HG02610 (cell line): Measurements from ENCODE around the gene KMT2E.
"Not testable (repeated sequence)": the region's sequence is repeated elsewhere in the genome, so short reads cannot be mapped to it uniquely, and the experiment has no call there.

ENCODE experiments used
- ATAC-seq: cut with Tn5 transposase; IDR thresholded peaks from one replicate; pipeline ENCODE4 v1.9.1; 2021; ENCODE audit warnings: mild to moderate bottlenecking, moderate library complexity; ENCODE audit not compliant: unreplicated experiment

The KMT2E gene, protein sequence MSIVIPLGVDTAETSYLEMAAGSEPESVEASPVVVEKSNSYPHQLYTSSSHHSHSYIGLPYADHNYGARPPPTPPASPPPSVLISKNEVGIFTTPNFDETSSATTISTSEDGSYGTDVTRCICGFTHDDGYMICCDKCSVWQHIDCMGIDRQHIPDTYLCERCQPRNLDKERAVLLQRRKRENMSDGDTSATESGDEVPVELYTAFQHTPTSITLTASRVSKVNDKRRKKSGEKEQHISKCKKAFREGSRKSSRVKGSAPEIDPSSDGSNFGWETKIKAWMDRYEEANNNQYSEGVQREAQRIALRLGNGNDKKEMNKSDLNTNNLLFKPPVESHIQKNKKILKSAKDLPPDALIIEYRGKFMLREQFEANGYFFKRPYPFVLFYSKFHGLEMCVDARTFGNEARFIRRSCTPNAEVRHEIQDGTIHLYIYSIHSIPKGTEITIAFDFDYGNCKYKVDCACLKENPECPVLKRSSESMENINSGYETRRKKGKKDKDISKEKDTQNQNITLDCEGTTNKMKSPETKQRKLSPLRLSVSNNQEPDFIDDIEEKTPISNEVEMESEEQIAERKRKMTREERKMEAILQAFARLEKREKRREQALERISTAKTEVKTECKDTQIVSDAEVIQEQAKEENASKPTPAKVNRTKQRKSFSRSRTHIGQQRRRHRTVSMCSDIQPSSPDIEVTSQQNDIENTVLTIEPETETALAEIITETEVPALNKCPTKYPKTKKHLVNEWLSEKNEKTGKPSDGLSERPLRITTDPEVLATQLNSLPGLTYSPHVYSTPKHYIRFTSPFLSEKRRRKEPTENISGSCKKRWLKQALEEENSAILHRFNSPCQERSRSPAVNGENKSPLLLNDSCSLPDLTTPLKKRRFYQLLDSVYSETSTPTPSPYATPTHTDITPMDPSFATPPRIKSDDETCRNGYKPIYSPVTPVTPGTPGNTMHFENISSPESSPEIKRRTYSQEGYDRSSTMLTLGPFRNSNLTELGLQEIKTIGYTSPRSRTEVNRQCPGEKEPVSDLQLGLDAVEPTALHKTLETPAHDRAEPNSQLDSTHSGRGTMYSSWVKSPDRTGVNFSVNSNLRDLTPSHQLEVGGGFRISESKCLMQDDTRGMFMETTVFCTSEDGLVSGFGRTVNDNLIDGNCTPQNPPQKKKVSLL (N-terminal part only)

DNA sequence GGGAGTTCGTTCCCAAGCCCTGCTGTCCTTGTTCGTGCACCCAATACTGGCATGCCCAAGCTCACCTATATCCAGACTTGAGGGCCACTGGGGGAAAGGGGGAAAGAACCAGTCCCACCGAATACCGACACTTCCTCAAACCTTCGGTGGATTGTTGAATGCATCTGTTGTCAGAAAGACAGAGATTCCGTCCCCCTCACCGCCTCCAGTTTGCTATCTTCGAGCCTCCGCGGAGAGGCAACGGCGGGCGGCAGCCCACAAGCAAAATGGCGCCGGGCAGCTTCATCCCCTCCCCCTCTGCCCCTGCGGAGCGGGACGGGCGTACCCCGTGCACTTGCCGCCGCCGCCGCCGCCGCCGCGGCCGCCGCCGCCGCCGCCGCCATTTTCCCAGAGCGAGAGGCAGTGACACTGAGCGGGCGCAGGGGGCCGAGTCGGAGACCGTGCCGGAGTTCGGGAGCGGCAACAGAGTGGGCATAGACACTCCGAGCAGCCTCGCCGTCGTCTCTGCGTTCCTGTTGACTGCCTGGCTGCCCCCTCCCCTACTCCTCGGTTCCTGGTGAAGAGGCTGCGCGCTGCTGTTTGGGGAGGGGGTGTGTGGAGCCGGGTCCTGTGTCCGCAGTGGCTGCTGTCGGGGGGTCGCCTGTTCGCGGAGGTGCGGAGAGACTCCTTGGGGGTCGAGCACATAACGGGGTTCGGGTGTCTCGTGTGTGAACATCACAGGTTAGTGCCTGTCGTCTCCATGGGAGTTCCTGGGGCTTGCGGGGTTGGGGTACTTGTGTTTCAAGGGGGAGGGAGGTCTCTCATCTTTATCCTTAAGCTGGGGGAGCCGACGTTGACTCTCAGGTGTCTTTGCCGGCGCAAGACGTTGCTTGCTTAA lies at the start of gene KMT2E:
KMT2E (plus strand) TSS at position 390 of the 877 bp plus-strand sequence. CDS start 26,748 bp downstream, outside the sequence.
- peak; percentile 21 for ATAC-seq

DNA sequence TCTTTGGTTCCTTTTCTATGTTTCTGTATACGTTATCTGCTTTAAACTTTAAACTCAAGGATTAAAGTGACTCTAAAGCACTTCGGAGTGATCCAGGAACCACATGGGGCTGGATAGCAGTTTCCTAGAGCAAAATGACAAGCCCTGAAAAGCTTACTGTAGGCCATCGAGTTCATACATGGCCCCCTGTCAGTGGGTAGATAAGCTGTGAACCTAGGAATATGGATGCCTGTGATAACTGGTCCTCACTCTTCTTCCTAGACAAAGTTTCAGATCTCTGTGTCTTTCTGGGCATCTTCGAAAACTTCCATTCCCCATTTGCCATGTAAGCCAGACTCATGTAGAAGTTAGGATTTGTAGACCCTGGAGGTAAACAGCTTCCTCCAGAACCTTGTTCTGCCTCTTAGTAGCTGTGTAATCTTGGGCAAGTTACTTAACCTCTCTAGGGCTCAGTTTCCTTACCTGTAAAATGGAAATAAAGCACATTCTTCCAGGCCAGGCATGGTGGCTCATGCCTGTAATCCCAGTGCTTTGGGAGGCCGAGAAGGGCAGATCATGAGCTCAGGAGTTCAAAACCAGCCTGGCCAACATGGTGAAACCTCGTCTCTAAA lies 49.3 kb upstream of the KMT2E start:
- no peak for ATAC-seq

DNA sequence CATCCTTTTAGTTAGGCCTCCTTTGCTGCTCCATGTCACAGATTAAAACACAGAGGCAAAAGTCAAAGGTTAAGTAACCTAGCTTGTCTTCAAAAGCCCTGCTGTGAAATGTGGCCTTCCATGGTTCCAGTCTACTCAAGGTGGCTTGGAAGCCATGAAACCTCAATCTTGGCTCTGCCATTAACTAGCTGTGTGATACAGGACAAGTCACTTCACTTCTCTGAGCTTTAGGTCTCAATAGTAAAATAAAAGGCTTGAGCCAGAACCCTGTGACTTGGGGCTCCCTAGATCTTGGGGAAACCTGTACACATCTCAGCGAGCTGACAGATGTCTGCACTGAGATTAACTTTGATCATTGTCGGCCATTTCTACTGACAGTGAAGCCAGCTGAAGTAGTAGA lies 48.0 kb upstream of the KMT2E start:
- ATAC-seq, result no peak

DNA sequence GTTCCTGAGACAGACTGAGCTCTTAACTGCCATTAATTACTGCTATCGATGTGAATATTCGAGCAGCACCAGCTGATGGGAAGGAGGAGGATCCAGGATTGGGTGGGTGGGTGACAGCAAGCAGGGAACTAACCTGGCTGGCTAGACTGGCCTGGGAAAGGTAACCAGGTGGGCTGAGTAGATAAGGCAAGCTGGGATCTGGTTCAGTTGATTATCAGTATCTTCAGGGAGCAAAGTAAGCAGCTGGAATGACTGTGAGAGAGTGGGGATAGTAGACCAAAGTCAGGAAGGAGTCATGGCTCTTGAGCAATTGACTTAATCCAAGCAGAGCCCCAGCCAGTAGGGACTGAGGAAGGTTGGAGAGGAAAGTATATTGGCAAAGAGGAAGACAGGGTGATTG lies 46.9 kb upstream of the KMT2E start:
- ATAC-seq, result no peak

DNA sequence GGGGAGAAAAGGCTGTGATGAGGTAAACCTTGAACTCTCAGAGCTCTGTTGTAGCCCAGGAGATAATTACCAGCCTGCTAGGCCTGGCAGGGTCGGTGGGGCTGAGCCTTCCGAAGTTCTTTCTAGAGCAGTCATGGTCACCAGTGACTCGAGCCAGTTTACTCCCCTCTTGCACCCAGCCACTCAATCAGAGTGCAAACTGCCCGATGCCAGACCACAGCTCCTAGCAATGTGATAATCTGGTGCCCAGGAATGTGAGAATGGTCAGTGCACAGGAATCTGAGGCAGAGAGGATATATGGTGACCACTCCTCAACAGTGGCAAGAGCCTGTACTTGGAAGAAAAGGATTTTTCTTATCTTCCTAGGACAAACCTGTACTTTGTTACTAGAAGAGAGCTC lies 46.4 kb upstream of the KMT2E start:
- ATAC-seq, result no peak

DNA sequence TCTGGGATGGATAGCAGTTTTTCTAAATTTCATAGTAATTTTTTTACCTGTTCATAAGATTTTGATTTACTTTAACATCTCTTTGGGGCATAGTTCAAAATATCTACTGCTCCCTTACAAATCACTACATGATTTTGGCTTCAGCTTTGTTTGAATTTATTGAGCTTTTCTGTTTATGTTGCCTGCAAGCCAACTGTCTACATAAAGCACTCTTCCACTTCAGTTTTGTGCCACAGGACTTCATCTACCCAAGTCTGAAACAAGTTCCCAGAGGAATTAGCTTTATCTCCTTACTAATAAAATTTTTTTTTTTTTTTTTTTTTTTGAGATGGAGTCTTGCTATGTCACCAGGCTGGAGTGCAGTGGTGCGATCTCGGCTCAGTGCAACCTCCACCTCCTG lies 45.4 kb upstream of the KMT2E start:
- no peak for ATAC-seq

DNA sequence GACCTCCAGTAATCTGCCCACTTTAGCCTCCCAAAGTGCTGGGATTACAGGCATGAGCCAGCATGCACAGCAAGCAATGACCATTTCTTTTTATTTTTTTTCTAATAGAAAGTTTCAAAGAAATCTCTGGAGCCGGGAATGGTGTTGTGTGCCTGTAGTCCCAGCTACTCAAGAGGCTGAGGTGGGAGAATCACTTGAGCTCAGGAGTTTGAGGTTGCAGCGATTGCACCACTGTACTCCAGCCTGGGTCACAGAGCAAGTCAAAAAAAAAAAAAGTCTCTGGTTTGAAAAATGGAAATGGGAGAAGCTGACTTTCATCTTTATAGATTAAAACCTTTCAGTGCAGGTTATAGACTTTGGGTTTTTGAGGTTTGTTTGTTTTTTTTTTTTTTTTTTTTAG lies 44.8 kb upstream of the KMT2E start:
- no peak for ATAC-seq

DNA sequence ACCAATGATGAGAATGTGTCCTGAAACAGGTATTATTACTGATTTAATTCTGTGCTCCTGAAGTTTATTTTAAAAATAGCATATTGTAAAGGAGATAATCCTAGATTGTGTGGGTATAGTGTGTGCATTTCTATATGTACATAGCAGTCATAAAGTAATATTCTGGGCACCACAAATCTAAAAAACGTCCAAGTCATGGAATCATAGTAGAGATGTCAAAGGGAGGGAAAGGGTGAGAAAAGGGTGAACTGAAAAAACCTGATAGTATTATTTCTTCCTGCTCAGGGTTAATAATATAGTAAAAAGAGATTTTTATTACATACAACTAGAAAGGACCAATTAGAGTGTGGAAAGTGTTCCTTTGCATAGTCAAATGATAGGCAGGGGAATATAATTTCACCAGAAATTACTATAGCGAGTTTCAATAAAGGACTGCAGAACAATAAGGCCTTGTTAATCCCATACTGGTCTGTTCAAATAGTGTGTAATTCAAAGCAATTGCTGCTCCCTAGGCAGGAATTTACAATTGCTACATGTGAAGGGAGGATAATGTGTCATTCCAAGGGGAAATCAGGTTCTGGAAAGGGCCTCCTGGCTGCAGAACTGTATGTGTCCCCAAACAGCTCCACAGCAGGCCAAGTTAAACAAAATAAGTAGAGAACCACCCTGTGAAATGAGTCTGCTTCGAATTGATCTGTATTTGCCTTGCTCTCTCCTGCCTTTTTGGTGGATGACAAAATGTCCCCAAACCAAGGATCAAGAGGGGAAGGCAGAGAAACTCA lies 42.5 kb upstream of the KMT2E start:
- no peak for ATAC-seq

DNA sequence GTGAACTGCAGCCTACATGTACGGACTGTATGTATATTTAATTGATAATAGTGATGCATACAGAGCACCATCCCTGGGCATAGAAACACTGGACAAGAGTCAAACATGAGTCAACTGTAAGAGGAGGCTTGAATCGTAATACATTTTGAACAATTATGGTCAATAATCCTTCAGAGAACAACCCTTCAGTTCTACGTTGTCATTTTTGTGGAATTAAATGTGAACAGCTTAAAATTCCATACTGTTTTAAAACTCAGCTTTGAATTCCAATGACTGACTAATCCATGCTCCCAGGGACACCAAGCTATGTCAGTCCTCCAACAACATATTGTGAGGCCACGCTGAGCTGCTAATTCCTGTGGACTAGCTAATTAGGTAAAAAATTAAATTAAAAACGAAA lies 41.5 kb upstream of the KMT2E start:
- no peak for ATAC-seq

DNA sequence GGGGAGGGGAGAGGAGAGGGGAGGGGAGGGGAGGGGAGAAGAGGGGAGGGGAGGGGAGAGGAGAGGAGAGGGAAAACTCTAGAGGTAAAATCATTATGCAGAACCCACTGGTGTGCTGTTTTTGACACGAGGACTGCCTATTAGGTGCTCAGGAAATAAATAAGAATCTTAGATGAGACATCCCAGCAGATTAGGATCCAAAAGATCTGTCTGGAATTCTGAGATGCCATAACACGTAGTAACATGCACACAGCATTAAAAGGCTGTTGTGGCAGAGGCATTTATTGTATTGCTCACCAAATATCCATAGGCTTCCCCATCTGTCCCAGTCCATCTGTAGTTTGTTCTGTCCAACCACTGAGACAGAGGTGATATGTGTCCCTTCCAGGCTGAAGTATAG lies 40.8 kb upstream of the KMT2E start:
- no peak for ATAC-seq

DNA sequence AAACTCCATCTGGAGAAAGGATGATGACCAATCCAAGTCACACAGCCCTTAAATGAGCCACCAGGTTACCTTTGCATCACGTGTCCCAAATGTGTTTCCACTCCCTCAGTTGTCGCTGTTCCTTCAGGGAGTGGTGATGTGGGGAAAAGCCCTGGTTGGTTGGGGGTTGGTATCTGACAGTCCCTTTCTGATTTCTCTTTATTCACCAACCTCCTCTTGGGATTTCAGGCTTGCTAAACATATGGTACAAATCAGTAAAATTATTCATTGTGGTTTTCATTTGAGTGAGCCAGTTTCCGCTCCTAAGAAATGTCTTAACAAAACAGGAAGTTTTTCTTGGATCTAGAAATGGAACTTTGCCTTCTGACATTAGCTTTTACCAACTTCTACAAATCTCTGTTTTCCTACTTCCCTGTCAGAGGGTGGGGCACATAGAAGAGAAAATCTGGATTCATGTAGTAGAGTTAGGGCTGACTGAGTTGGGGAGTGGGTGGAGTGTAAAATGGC lies 40.0 kb upstream of the KMT2E start:
- ATAC-seq, result no peak

DNA sequence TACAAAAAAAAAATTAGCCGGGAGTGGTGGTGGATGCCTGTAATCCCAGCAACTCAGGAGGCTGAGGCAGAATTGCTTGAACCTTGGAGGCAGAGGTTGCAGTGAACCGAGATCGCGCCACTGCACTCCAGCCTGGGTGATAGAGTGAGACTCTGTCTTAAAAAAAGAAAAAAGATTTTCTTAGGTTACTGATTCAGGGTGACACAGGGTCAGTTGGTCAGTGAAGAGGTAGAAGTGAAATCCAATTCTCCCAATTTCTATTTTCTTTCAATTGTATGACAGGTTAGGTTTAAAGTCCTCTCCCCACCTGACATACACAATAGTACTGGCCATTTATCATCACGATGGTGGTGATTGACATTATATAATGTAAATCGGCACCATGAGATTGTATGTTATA lies 38.5 kb upstream of the KMT2E start:
- not testable (repeated sequence) for ATAC-seq

DNA sequence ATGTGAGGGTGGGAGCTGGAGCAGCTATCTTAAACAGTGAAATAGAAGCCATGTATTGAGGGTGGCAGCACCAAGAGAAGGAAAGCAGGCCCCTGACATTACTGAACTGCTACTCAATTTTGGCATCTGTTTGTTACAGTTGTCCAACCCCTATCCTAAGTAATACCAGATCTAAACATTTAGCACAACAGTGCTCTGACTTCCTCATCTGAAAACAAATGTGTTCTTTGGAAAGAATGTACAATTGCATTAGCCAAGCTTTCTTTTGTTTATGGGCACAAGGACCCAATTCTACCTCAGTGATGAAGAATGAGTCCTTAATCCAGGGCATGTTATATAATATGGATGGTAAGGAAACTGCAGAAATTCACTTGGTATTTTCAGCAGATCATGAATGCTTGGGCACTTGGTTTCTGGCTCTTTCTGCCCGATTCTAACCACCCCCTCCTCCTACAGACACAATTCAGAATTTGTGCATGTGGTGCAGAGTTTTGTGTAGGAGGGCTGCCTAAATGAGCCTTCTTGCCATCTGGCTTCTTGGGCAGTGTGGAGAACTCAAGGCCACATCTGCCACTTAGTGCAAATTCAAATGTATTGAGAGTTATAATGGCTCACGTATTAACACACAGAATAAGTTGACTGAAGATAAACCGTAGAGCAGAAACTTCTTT lies 36.9 kb upstream of the KMT2E start:
- no peak for ATAC-seq

DNA sequence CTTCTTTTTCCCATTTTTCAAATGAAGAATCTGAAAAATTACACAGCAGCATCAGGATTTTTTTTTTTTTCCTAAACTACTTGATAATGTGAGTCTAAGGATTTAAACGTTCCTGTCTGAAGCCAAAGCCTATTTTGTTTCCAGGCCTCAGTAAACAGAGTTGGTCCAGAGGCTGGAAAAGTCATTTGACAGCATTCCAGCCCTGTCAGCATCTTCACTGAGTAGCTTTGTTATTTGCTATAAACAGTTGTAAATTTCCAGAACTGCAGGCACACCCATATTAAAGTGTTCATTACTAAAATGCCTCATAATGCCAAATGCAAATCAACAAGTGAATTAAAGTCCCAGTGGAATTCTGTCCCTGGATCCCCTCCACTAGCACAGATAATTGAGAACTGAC lies 35.5 kb upstream of the KMT2E start:
- ATAC-seq, result no peak

DNA sequence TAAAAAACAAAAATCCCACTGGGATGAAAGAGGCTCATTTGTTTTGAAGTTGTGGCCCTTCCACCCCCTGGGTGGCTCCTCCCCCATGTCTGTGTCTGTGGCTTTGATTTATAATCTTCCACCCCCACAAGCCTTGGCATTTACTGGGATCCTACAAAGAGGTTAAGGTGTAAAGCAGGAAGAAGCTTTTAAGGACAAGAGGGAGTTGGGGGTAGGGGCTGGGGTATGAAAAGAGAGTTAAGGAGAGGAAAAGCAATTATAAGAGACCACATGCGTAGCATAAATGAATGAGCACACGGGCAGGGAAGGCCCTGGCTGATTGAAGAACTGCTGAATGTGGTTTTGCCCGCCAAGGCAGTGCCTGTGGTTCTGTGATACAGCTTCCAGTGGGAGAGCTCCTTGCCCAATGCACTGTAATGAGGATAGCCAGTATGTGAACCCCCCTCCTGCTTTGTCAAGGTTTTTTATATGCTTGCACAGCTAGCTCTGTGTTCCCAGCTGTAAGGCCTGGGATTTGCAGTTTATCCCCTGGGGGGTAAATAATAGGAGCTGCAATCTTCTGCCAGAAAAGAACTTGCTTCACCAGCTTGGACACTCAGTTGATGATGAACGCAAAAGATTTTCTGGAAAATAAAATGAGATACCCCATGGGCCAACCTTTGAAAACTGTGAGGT lies 34.7 kb upstream of the KMT2E start:
- ATAC-seq, result no peak

DNA sequence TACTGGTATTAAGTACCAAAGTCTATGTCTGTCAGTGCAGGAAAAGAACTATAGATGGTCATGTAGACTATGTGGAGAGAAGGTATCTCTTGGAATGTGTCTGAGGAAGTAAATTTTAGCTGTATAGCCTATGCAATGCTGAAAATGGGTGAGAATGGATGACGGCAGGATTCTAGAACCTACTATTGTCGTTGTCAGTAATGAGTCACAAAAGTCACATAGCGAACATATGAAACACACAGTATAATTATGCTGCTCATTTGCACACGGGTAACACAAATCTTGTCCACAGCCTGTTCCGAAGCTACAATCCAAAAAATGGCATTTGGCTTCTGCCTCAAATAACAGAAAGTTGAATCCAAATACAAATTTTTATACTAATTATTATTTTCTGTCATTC lies 33.6 kb upstream of the KMT2E start:
- ATAC-seq, result no peak

DNA sequence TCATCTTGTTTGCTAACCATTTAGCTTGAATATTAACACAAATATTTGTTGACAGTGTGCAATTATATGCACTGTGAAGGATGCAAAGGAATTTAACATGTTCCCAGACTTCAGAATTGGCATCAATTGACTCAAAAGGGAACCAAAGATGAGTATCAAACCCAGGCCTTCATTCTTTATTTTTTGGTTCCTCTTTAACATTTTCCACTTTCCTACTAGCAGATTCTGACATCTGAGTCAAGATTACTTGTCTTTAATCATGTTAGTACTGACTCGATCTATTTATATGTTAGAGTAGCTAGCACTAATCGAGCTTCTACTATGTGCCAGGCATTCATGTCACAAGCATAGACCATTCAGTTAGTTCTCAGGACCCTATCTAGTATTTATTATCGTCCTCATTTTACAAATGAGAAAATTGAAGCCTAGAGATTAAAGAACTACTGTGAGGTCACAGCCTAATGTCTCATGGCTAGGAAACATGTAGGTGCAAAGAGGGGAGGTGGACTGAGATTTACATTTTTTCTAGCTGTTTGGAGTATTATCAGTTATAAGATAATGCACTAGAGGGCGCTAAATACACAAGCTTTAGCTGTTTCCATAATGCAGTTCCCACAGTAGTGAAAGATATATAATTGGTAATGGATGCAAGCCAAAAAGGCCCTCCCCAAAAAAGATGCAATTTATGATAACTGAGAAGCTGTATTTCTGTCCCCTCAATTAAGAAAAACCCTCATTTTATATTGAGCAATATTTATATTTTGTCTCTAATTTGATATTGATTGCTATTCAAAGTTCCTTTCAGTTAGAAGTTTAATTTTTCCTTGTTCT lies 32.9 kb upstream of the KMT2E start:
- ATAC-seq, result no peak
